Lung (tissue), 12 donors: Measurements from ENCODE around the gene C6orf15. TPM values are rescaled to one million over a fixed set of nuclear protein-coding genes. Genes with fewer than 3 reads are reported as not detected.

Experiments used
- ATAC-seq: fragments of 200-7000 bp; cut with Tn5 transposase; one replicate; pipeline ENCODE4 v1.9.1; 2020; ENCODE audit warnings: moderate number of reproducible peaks; ENCODE audit not compliant: insufficient read depth, low FRiP score
- DNase-seq, 3 donors: peaks; one replicate each; pipeline ENCODE4 v3.0.0-alpha.2; 2013 to 2017
- H3K27ac ChIP-seq, 2 donors: one replicate each; pipeline ENCODE4 v1.5.1; 2013; ENCODE audit warnings: mild to moderate bottlenecking in 2 of 2, moderate library complexity in 2 of 2, control low read depth in 1 of 2, inconsistent platforms in 1 of 2, low read depth in 1 of 2, low read length in 1 of 2
- H3K27me3 ChIP-seq, 3 donors: one replicate each; pipeline ENCODE4 v1.5.1; 2013; ENCODE audit warnings: low read length in 2 of 3; ENCODE audit not compliant: control insufficient read depth in 3 of 3, insufficient read depth in 3 of 3
- H3K36me3 ChIP-seq, 4 donors: one replicate each; pipeline ENCODE4 v1.5.1; 2013; ENCODE audit warnings: low read length in 4 of 4, mild to moderate bottlenecking in 1 of 4, moderate library complexity in 1 of 4; ENCODE audit not compliant: control insufficient read depth in 4 of 4, insufficient read depth in 4 of 4
- H3K4me1 ChIP-seq, 5 donors: one replicate each; pipeline ENCODE4 v1.5.1; 2013; ENCODE audit warnings: low read length in 5 of 5, mild to moderate bottlenecking in 2 of 5, moderate library complexity in 1 of 5; ENCODE audit not compliant: control insufficient read depth in 5 of 5, insufficient read depth in 5 of 5
- H3K4me3 ChIP-seq: one replicate; pipeline ENCODE4 v1.5.1; 2013; ENCODE audit warnings: mild to moderate bottlenecking, control low read depth, moderate library complexity
- H3K9ac ChIP-seq, 2 donors: one replicate each; pipeline ENCODE4 v1.5.1; 2013; ENCODE audit warnings: low read length in 2 of 2, control low read depth in 1 of 2; ENCODE audit not compliant: insufficient read depth in 1 of 2
- H3K9me3 ChIP-seq, 4 donors: one replicate each; pipeline ENCODE4 v1.5.1; 2013; ENCODE audit warnings: low read length in 3 of 4, mild to moderate bottlenecking in 1 of 4, moderate library complexity in 1 of 4; ENCODE audit not compliant: control insufficient read depth in 4 of 4, insufficient read depth in 3 of 4
- CTCF ChIP-seq: IDR thresholded peaks from 2 replicates; pipeline ENCODE4 v1.5.1; 2012; ENCODE audit warnings: mild to moderate bottlenecking; ENCODE audit errors: control extremely low read depth, extremely low read depth
- WGBS, 2 donors: extraction: QIAGEN DNeasy Blood & Tissue Kit; methylation state at CpG; one replicate each; pipeline ENCODE4 v1.1.7; 2013; 5-methylcytosine and 5-hydroxymethylcytosine counted together
- polyA plus RNA-seq, 2 donors: library from polyadenylated mRNA; stranded (reverse); fragments of 200-250 nt; gene quantifications; one replicate each; pipeline ENCODE4 v1.2.1, GENCODE V29; 2013
- total RNA-seq, 2 donors: library from RNA; depleted of rRNA in 1 of 2; stranded (reverse); fragments of >200 nt in 1 of 2; gene quantifications; one replicate each; pipeline ENCODE4 v1.2.1, GENCODE V29; 2014 to 2021
- donor health status: control.
- donor health status: control.
- donor health status: Bipolar disorder and iron deficiency.
- donor health status: healthy.
- donor health status: DM: yes; HTN: yes; CAD: no.

Gene C6orf15
- total and polyA plus RNA-seq, 4 donors = not detected

- H3K27ac ChIP-seq = no peak overlapping the region
- H3K9ac ChIP-seq = no peak overlapping the region
- no peak for TF ChIP-seq CTCF
- no peaks in the 10 kb centered on the region for H3K36me3 ChIP-seq
- 70 to 83% methylated on average over 4 of the region's 4 CpGs for WGBS, 2 donors
- no peaks in the 10 kb centered on the region for H3K9me3 ChIP-seq
- no peak for ATAC-seq
- peaks cover 0 to 4% (median 0%) of the 10 kb centered on the region in 3 donors for H3K27me3 ChIP-seq
- peaks cover 0 to 11% (median 0%) of the 10 kb centered on the region in 5 donors for H3K4me1 ChIP-seq
- no peak overlapping the region for H3K4me3 ChIP-seq
- no peak for DNase-seq
Observed at GRCh38 chr6:31129130-31129529, 16.8 kb upstream of the C6orf15 start.

- DNase-seq (peak; percentile 25 to 43 (median 37)), ATAC-seq (no peak)
- no peak overlapping the region for H3K4me3 ChIP-seq
- no peak overlapping the region for H3K9ac ChIP-seq
- H3K27ac ChIP-seq = no peak overlapping the region
- H3K4me1 ChIP-seq = peaks cover 0 to 16% (median 0%) of the 10 kb centered on the region in 5 donors
- 10 to 12% methylated on average over 8 of the region's 8 CpGs for WGBS, 2 donors
- TF ChIP-seq CTCF = peak; percentile 62
- no peaks in the 10 kb centered on the region for H3K9me3 ChIP-seq
- H3K36me3 ChIP-seq = no peaks in the 10 kb centered on the region
- peaks cover 0 to 4% (median 0%) of the 10 kb centered on the region in 3 donors for H3K27me3 ChIP-seq
Observed at GRCh38 chr6:31128093-31128676, 15.8 kb upstream of the C6orf15 start.

- DNase-seq (no peak), ATAC-seq (no peak)
- H3K4me3 ChIP-seq = no peak overlapping the region
- H3K4me1 ChIP-seq = peaks cover 0 to 21% (median 0%) of the 10 kb centered on the region in 5 donors
- H3K27me3 ChIP-seq = peaks cover 0 to 4% (median 0%) of the 10 kb centered on the region in 3 donors
- no peaks in the 10 kb centered on the region for H3K9me3 ChIP-seq
- no peaks in the 10 kb centered on the region for H3K36me3 ChIP-seq
- TF ChIP-seq CTCF = no peak
- 69 to 83% methylated on average over 16 of the region's 16 CpGs for WGBS, 2 donors
- no peak overlapping the region for H3K9ac ChIP-seq
- peak overlapping the region in 1 of 2 donors; percentile 35 for H3K27ac ChIP-seq
Observed at GRCh38 chr6:31126396-31127175, 14.2 kb upstream of the C6orf15 start.
